ENCODE data around the gene COPS3.

GRCh38 chr17:17215575-17215974 lies 65.5 kb downstream of the COPS3 start:
- TF ChIP-seq CTCF (IDR thresholded peaks at IDR 0.05) (no peak), POLR2A (IDR thresholded peaks at IDR 0.05) (no peak)
